K562 (cell line): ENCODE data around the gene KIF19. TPM values are rescaled to one million over a fixed set of nuclear protein-coding genes. Genes with fewer than 3 reads are reported as not detected.

ENCODE experiments used
- AFF1 ChIP-seq, 2 experiments: fragments of 450-650 bp; IDR thresholded peaks; 2 replicates each; pipeline ENCODE4 v1.6.1; 2018; ENCODE audit warnings: mild to moderate bottlenecking in 2 of 2, low read depth in 1 of 2; ENCODE audit not compliant: partially characterized antibody in 2 of 2
- ARHGAP35 ChIP-seq: fragments of 450-650 bp; IDR thresholded peaks from 2 replicates; pipeline ENCODE4 v1.6.1; 2018; ENCODE audit not compliant: partially characterized antibody
- BACH1 ChIP-seq: fragments of 200-800 bp; sonication (Bioruptor generic); IDR thresholded peaks from 2 replicates; pipeline ENCODE4 v1.6.1; 2016; ENCODE audit warnings: missing genetic modification characterization, missing compliant biosample characterization
- CEBPB ChIP-seq: fragments of 450-650 bp; IDR thresholded peaks from 2 replicates; pipeline ENCODE4 v1.6.1; 2016; ENCODE audit warnings: missing genetic modification characterization, missing compliant biosample characterization
- ELF4 ChIP-seq: fragments of 450-650 bp; formaldehyde crosslinking; IDR thresholded peaks from 2 replicates; pipeline ENCODE4 v1.4.0; 2022; ENCODE audit warnings: missing genetic modification characterization
- ESRRA ChIP-seq: fragments of 450-650 bp; IDR thresholded peaks from 2 replicates; pipeline ENCODE4 v1.6.1; 2014; ENCODE audit warnings: low read depth, mild to moderate bottlenecking, moderate library complexity, borderline replicate concordance
- FOS ChIP-seq: IDR thresholded peaks from 3 replicates; pipeline ENCODE4 v1.6.1; 2011; ENCODE audit not compliant: insufficient read length; ENCODE audit errors: extremely low read depth
- GABPA ChIP-seq: fragments of 200-800 bp; sonication (Bioruptor generic); conservative IDR thresholded peaks from 2 replicates; pipeline ENCODE4 v1.6.1; 2016; ENCODE audit warnings: low read depth, missing genetic modification characterization, missing compliant biosample characterization
- GATAD2A ChIP-seq: fragments of 450-650 bp; IDR thresholded peaks from 2 replicates; pipeline ENCODE4 v1.6.1; 2017
- HLTF ChIP-seq: fragments of 450-650 bp; IDR thresholded peaks from 2 replicates; pipeline ENCODE4 v1.6.1; 2016
- KAT2B ChIP-seq: IDR thresholded peaks from one replicate; pipeline ENCODE4 v1.6.1; 2012; ENCODE audit warnings: low read depth, mild to moderate bottlenecking, control low read depth, inconsistent platforms, low read length, moderate library complexity
- L3MBTL2 ChIP-seq: fragments of 450-650 bp; IDR thresholded peaks from 2 replicates; pipeline ENCODE4 v1.6.1; 2016; ENCODE audit warnings: mild to moderate bottlenecking, moderate library complexity
- MEF2D ChIP-seq: conservative IDR thresholded peaks from 2 replicates; pipeline ENCODE4 v1.6.1; 2016; ENCODE audit warnings: low read depth, missing genetic modification characterization, missing compliant biosample characterization
- NR2C1 ChIP-seq, 2 experiments: fragments of 450-650 bp; IDR thresholded peaks; 2 replicates each; pipeline ENCODE4 v1.6.1; 2017; ENCODE audit warnings: mild to moderate bottlenecking in 2 of 2, antibody characterized with exemption in 1 of 2, inconsistent platforms in 1 of 2, missing compliant biosample characterization in 1 of 2, missing genetic modification characterization in 1 of 2
- RFX5 ChIP-seq: IDR thresholded peaks from 2 replicates; pipeline ENCODE4 v1.6.1; 2011; ENCODE audit warnings: low read depth, mild to moderate bottlenecking, improper control_type of control experiment, low read length
- RNF2 ChIP-seq: sonication (generic); IDR thresholded peaks from 2 replicates; pipeline ENCODE4 v1.6.1; 2016
- SMAD1 ChIP-seq: fragments of 150-350 bp; IDR thresholded peaks from 2 replicates; pipeline ENCODE4 v1.6.1; 2014; ENCODE audit warnings: low read length, low read depth; ENCODE audit not compliant: partially characterized antibody
- SMAD4 ChIP-seq: fragments of 250-450 bp; sonication (Bioruptor Pico); conservative IDR thresholded peaks from 2 replicates; pipeline ENCODE4 v1.8.0; 2021; ENCODE audit warnings: inconsistent platforms, mild to moderate bottlenecking, moderate library complexity
- THRAP3 ChIP-seq: fragments of 450-650 bp; IDR thresholded peaks from 2 replicates; pipeline ENCODE4 v1.6.1; 2016; ENCODE audit warnings: mild to moderate bottlenecking, inconsistent platforms, borderline replicate concordance
- ZBTB11 ChIP-seq, 3 experiments: fragments of 200-800 bp in 1 of 3; fragments of 250-450 bp in 1 of 3; fragments of 450-650 bp in 1 of 3; sonication (Bioruptor Pico) in 1 of 3; sonication (Bioruptor generic) in 1 of 3; formaldehyde crosslinking in 1 of 3; IDR thresholded peaks; 2 replicates each; pipeline versions ENCODE4 v1.6.1 to v1.8.0; 2016 to 2022; ENCODE audit warnings: mild to moderate bottlenecking in 2 of 3, missing genetic modification characterization in 2 of 3, missing compliant biosample characterization in 1 of 3, moderate library complexity in 1 of 3
- ZNF57 ChIP-seq: fragments of 450-650 bp; formaldehyde crosslinking; IDR thresholded peaks from 2 replicates; pipeline ENCODE4 v1.4.0; 2020; ENCODE audit warnings: mild to moderate bottlenecking, moderate library complexity
- polyA plus RNA-seq, 8 experiments: library from polyadenylated mRNA; depleted of rRNA in 4 of 8; stranded (reverse) in 5 of 8; unstranded in 3 of 8; fragments of >200 nt; fragmentation: Nextera tagmentation in 2 of 8; fragmentation: Illumina TruSeq in 1 of 8; extraction: Ambion mirVana in 2 of 8; extraction: Trizol in 1 of 8; gene quantifications; 2 replicates each; pipeline versions ENCODE4 v1.2.1 to v1.2.3, GENCODE V29; 2011 to 2014; ENCODE audit warnings: inconsistent platforms in 1 of 8, missing spikeins in 1 of 8
- total RNA-seq, 7 experiments: library from RNA; depleted of rRNA in 6 of 7; stranded (reverse); fragments of >200 nt in 6 of 7; fragmentation: Illumina TruSeq in 2 of 7; extraction: Trizol in 2 of 7; gene quantifications; 2 replicates each; pipeline versions ENCODE4 v1.2.1 to v1.2.3, GENCODE V29; 2011 to 2021; ENCODE audit warnings: low replicate concordance in 1 of 7

The KIF19 gene
- total and polyA plus RNA-seq, 9 of the 15 experiments (the other 6 are each of a cell fraction or from before 2014, with no cell fraction given), result 0.10 TPM; not detected in 8

- TF ChIP-seq ZBTB11 (CRISPR knock-in tag; IDR thresholded peaks at IDR 0.05) (peak in 1 of 3 experiments; percentile 79; a peak in 2 of 6 replicates), KAT2B (no peak), AFF1 (IDR thresholded peaks at IDR 0.05; ENCODE audit: low read depth in 1 of 2, partially characterized antibody in 2 of 2) (peak; percentile 24 to 61), ELF4 (0 out of 2 replicates have a peak, but pooled peaks have one; percentile 39), MEF2D (tag) (peak; percentile 81), RNF2 (peak; percentile 53; the same call in 1 of the 2 replicates), FOS (peak; percentile 45), GABPA (peak; percentile 38; the same call in 1 of the 2 replicates), SMAD1 (peak; percentile 63), SMAD4 (CRISPR knock-in tag) (peak; percentile 58; the same call in 1 of the 2 replicates), GATAD2A (no peak), HLTF (no peak), BACH1 (tag) (no peak), CEBPB (tag) (no peak), ESRRA (peak; percentile 23; the same call in 1 of the 2 replicates), L3MBTL2 (0 out of 2 replicates have a peak, but pooled peaks have one; percentile 10), RFX5 (no peak), ZNF57 (CRISPR knock-in tag) (no peak), NR2C1 (IDR thresholded peaks at IDR 0.05) (peak; percentile 24; the same call in 1 of the 2 replicates), NR2C1 (tag; IDR thresholded peaks at IDR 0.05) (peak; percentile 53; the same call in 1 of the 2 replicates), THRAP3 (no peak), ARHGAP35 (no peak)
These were observed 43.2 kb upstream of the KIF19 start (continued) for GRCh38 chr17:74282587-74283370.
